Activated B cell treated with CpG ODN at 0.5 μM for 24 hours (primary cell): ENCODE results near the gene PHACTR1. TPM values are rescaled to one million over a fixed set of nuclear protein-coding genes. Genes with fewer than 3 reads are reported as not detected.

Experiments used
- ATAC-seq: fragments of 200-7000 bp; cut with Tn5 transposase; one replicate; pipeline ENCODE4 v1.10.0; 2021; ENCODE audit warnings: low read depth, mild to moderate bottlenecking, moderate library complexity
- CTCF ChIA-PET: fragments of 350-600 bp; sonication (Branson Sonifier 250); formaldehyde crosslinking; loops from one replicate; lab custom pipeline; 2021; ENCODE audit warnings: antibody characterized with exemption; lab: Charles Lee
- POLR2A ChIA-PET: fragments of 350-600 bp; sonication (Branson Sonifier 250); formaldehyde crosslinking; loops from one replicate; lab custom pipeline; 2021; ENCODE audit warnings: antibody characterized with exemption; lab: Charles Lee
- DNase-seq: peaks from one replicate; pipeline ENCODE4 v3.0.0; 2022
- H3K27ac Mint-ChIP-seq: one replicate; pipeline ENCODE4 v1.8.0; 2020; ENCODE audit warnings: mixed read lengths
- H3K27me3 Mint-ChIP-seq: one replicate; pipeline ENCODE4 v1.8.0; 2021; ENCODE audit warnings: mixed read lengths
- H3K36me3 Mint-ChIP-seq: one replicate; pipeline ENCODE4 v1.8.0; 2021; ENCODE audit warnings: low read depth, mixed read lengths
- H3K4me1 Mint-ChIP-seq: one replicate; pipeline ENCODE4 v1.8.0; 2021; ENCODE audit warnings: mixed read lengths
- H3K4me3 Mint-ChIP-seq: one replicate; pipeline ENCODE4 v1.8.0; 2020; ENCODE audit warnings: mild to moderate bottlenecking, mixed read lengths
- H3K9me3 Mint-ChIP-seq: one replicate; pipeline ENCODE4 v1.8.0; 2020; ENCODE audit warnings: mixed read lengths
- CTCF ChIP-seq: fragments of 200-600 bp; IDR thresholded peaks from one replicate; pipeline ENCODE4 v1.8.0; 2022; ENCODE audit warnings: antibody characterized with exemption, mild to moderate bottlenecking
- intact Hi-C: fragments of 100-400 bp; cut with micrococcal nuclease; formaldehyde crosslinking; loops from one replicate; pipeline ENCODE4 v1.15.1; 2024
- total RNA-seq: library from RNA; stranded (reverse); gene quantifications from 2 replicates; pipeline ENCODE4 v1.2.3, GENCODE V29; 2022

PHACTR1 gene
- total RNA-seq, 1 donor from 2014 or later, result 115 TPM

GRCh38 chr6:12698298-12698697 is 18.3 kb upstream of the PHACTR1 start:
- CTCF ChIA-PET, result no interaction called here
- Mint-ChIP-seq H3K4me3 (no peak overlapping the region), H3K36me3 (no peaks in the 10 kb centered on the region), H3K27me3 (peaks cover 21% of the 10 kb centered on the region), H3K4me1 (no peaks in the 10 kb centered on the region), H3K27ac (no peak overlapping the region), H3K9me3 (no peaks in the 10 kb centered on the region)
- ATAC-seq, result no peak
- intact Hi-C loops, result no loop called here
- POLR2A ChIA-PET, result no interaction called here
- DNase-seq, result no peak
- no peak for TF ChIP-seq CTCF

GRCh38 chr6:12704946-12705345 is 11.6 kb upstream of the PHACTR1 start:
- peaks cover 3% of the 10 kb centered on the region for H3K9me3 Mint-ChIP-seq
- POLR2A ChIA-PET, result no interaction called here
- TF ChIP-seq CTCF, result no peak
- H3K4me3 Mint-ChIP-seq, result no peak overlapping the region
- H3K27ac Mint-ChIP-seq, result no peak overlapping the region
- CTCF ChIA-PET, result no interaction called here
- DNase-seq (no peak), ATAC-seq (no peak)
- intact Hi-C loops, result no loop called here
- peaks cover 19% of the 10 kb centered on the region for H3K27me3 Mint-ChIP-seq
- H3K36me3 Mint-ChIP-seq, result no peaks in the 10 kb centered on the region
- no peaks in the 10 kb centered on the region for H3K4me1 Mint-ChIP-seq

GRCh38 chr6:12709116-12709515 is 7.5 kb upstream of the PHACTR1 start:
- DNase-seq (no peak), ATAC-seq (no peak)
- ChIA-PET POLR2A (no interaction called here), CTCF (no interaction called here)
- peaks cover 3% of the 10 kb centered on the region for H3K9me3 Mint-ChIP-seq
- peaks cover 12% of the 10 kb centered on the region for H3K27me3 Mint-ChIP-seq
- no peak overlapping the region for H3K4me3 Mint-ChIP-seq
- H3K4me1 Mint-ChIP-seq, result no peaks in the 10 kb centered on the region
- no peak for TF ChIP-seq CTCF
- no peak overlapping the region for H3K27ac Mint-ChIP-seq
- no peaks in the 10 kb centered on the region for H3K36me3 Mint-ChIP-seq
- intact Hi-C loops, result no loop called here

GRCh38 chr6:12709556-12710232 is 6.9 kb upstream of the PHACTR1 start:
- TF ChIP-seq CTCF, result no peak
- peaks cover 3% of the 10 kb centered on the region for H3K9me3 Mint-ChIP-seq
- H3K4me1 Mint-ChIP-seq, result no peaks in the 10 kb centered on the region
- intact Hi-C loops, result no loop called here
- no peak overlapping the region for H3K4me3 Mint-ChIP-seq
- DNase-seq (no peak), ATAC-seq (no peak)
- no peak overlapping the region for H3K27ac Mint-ChIP-seq
- CTCF ChIA-PET, result no interaction called here
- POLR2A ChIA-PET, result no interaction called here
- peaks cover 6% of the 10 kb centered on the region for H3K27me3 Mint-ChIP-seq
- no peaks in the 10 kb centered on the region for H3K36me3 Mint-ChIP-seq

GRCh38 chr6:12710921-12711320 is 5.6 kb upstream of the PHACTR1 start:
- Mint-ChIP-seq H3K27me3 (peaks cover 6% of the 10 kb centered on the region), H3K4me1 (no peaks in the 10 kb centered on the region), H3K9me3 (no peaks in the 10 kb centered on the region), H3K4me3 (no peak overlapping the region), H3K27ac (no peak overlapping the region), H3K36me3 (no peaks in the 10 kb centered on the region)
- ChIA-PET POLR2A (no interaction called here), CTCF (no interaction called here)
- TF ChIP-seq CTCF, result no peak
- intact Hi-C loops, result no loop called here
- no peak for DNase-seq
- no peak for ATAC-seq
